ENCODE results near the gene OXNAD1.

GRCh38 chr3:16236030-16236639, 28.9 kb upstream of the OXNAD1 start:
- TF ChIP-seq, protein P1, sequence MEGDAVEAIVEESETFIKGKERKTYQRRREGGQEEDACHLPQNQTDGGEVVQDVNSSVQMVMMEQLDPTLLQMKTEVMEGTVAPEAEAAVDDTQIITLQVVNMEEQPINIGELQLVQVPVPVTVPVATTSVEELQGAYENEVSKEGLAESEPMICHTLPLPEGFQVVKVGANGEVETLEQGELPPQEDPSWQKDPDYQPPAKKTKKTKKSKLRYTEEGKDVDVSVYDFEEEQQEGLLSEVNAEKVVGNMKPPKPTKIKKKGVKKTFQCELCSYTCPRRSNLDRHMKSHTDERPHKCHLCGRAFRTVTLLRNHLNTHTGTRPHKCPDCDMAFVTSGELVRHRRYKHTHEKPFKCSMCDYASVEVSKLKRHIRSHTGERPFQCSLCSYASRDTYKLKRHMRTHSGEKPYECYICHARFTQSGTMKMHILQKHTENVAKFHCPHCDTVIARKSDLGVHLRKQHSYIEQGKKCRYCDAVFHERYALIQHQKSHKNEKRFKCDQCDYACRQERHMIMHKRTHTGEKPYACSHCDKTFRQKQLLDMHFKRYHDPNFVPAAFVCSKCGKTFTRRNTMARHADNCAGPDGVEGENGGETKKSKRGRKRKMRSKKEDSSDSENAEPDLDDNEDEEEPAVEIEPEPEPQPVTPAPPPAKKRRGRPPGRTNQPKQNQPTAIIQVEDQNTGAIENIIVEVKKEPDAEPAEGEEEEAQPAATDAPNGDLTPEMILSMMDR (IDR thresholded peaks at IDR 0.05): no peak
- TF ChIP-seq POLR2A (IDR thresholded peaks at IDR 0.05): no peak

Data from right lobe of liver (tissue), 4 donors.